GM12891 (cell line): Measurements from ENCODE around the gene LRRTM3. TPM values are rescaled to one million over a fixed set of nuclear protein-coding genes. Genes with fewer than 3 reads are reported as not detected.
A peak's percentile ranks its signal among the peaks of the same experiment; 100 is the strongest.

Source experiments
- DNase-seq: peaks from one replicate; pipeline ENCODE4 v3.0.0; 2011; ENCODE audit warnings: low spot score; ENCODE audit not compliant: insufficient read length
- FAIRE-seq: peaks from 2 replicates; lab custom pipeline; 2011; peaks lifted over from hg19 to GRCh38; lab: Jason Lieb, UNC
- PAX5 ChIP-seq: IDR thresholded peaks from 2 replicates; pipeline ENCODE4 v1.6.1; 2011; ENCODE audit warnings: low read length, moderate library complexity, mild to moderate bottlenecking; ENCODE audit not compliant: insufficient read depth, severe bottlenecking
- POLR2A ChIP-seq: IDR thresholded peaks from 2 replicates; pipeline ENCODE4 v1.6.1; 2011; ENCODE audit warnings: low read depth, low read length, control low read depth
- POLR2AphosphoS5 ChIP-seq: IDR thresholded peaks from 2 replicates; pipeline ENCODE4 v1.6.1; 2011; ENCODE audit warnings: low read depth, low read length, control low read depth
- POU2F2 ChIP-seq: IDR thresholded peaks from 2 replicates; pipeline ENCODE4 v1.6.1; 2011; ENCODE audit warnings: low read depth, mild to moderate bottlenecking, control low read depth, low read length, moderate library complexity
- SPI1 ChIP-seq: IDR thresholded peaks from 2 replicates; pipeline ENCODE4 v1.6.1; 2011; ENCODE audit warnings: low read depth, low read length, control low read depth
- TAF1 ChIP-seq: IDR thresholded peaks from 2 replicates; pipeline ENCODE4 v1.6.1; 2011; ENCODE audit warnings: low read depth, low read length, control low read depth
- polyA plus RNA-seq: library from polyadenylated mRNA; unstranded; fragments of >200 nt; gene quantifications from one replicate; pipeline ENCODE4 v1.2.1, GENCODE V29; 2012; ENCODE audit warnings: low read depth, missing spikeins, inconsistent platforms; ENCODE audit not compliant: missing spikeins

Gene LRRTM3
- not detected for polyA plus RNA-seq

GRCh38 chr10:66925896-66926715 is at the start of gene LRRTM3:
TSS of gene LRRTM3 (plus strand) at chr10:66926036.
- TF ChIP-seq PAX5 (no peak), SPI1 (peak; percentile 57)
- FAIRE-seq (peak; percentile 78), DNase-seq (peak; percentile 28)

- TF ChIP-seq SPI1 (no peak), POLR2AphosphoS5 (no peak), POLR2A (no peak), PAX5 (no peak), TAF1 (no peak), POU2F2 (no peak)
- DNase-seq: no peak
- no peak for FAIRE-seq
Observed at GRCh38 chr10:66877361-66877760, 48.5 kb upstream of the LRRTM3 start.

- TF ChIP-seq POU2F2 (no peak), POLR2A (no peak), SPI1 (no peak), POLR2AphosphoS5 (no peak), PAX5 (no peak), TAF1 (no peak)
- no peak for DNase-seq
- FAIRE-seq: no peak
Observed at GRCh38 chr10:66880292-66880691, 45.5 kb upstream of the LRRTM3 start.

DNA sequence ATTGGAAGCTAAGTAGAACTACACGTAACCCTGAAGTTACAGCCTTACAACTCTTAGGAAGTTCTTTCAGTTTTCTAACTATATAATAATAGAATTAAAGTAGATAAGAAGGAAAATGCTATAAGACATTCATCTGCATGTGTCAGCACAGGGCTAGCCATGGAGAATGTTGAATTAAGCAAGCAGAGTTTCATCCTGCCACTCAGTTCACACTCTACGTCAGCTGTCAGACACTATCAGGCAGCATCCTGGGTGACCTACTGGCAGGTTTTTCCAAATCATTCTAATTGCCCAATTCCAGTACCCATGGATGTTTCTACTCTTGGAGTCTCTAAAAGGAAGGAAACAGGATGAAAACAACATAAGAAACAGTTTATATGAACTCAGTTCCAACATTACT is 45.0 kb upstream of the LRRTM3 start:
- TF ChIP-seq TAF1 (no peak), SPI1 (no peak), POLR2A (no peak), POLR2AphosphoS5 (no peak), POU2F2 (no peak), PAX5 (no peak)
- no peak for FAIRE-seq
- no peak for DNase-seq

GRCh38 chr10:66881814-66882213 is 44.0 kb upstream of the LRRTM3 start:
- TF ChIP-seq POLR2AphosphoS5: no peak
- TF ChIP-seq POLR2A: no peak
- no peak for TF ChIP-seq PAX5
- DNase-seq (no peak), FAIRE-seq (no peak)

GRCh38 chr10:66882271-66882670 is 43.6 kb upstream of the LRRTM3 start:
- FAIRE-seq (no peak), DNase-seq (no peak)
- TF ChIP-seq POU2F2 (no peak), SPI1 (no peak), TAF1 (no peak), POLR2AphosphoS5 (no peak)

- DNase-seq: no peak
- FAIRE-seq: no peak
- TF ChIP-seq POU2F2: no peak
- no peak for TF ChIP-seq TAF1
- TF ChIP-seq SPI1: no peak
- no peak for TF ChIP-seq POLR2AphosphoS5
- no peak for TF ChIP-seq POLR2A
- no peak for TF ChIP-seq PAX5
Observed at GRCh38 chr10:66886848-66887247, 39.0 kb upstream of the LRRTM3 start.

GRCh38 chr10:66888237-66888636 is 37.6 kb upstream of the LRRTM3 start:
- TF ChIP-seq PAX5 (no peak), POLR2A (no peak), POLR2AphosphoS5 (no peak)
- DNase-seq: no peak
- FAIRE-seq: no peak

DNA sequence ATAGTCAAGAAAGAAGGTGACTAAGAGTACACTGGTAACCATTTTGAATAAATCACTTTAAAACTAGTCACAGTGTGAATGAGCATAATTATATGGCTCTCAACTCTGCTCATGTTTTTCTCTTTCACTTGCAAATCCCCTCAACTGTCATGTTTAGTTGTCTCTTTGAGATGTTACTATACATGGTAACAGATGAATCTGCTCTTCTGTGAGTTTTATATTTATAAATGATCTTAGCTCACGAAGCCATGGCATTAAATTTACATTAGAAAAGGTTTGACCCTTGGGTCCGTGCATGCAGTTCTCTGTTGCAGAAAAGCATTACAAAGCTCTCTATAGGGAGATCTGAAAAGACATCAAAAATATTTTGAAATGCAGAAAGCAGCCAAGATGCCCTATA is 33.0 kb upstream of the LRRTM3 start:
- FAIRE-seq: no peak
- TF ChIP-seq SPI1 (no peak), PAX5 (no peak), POLR2AphosphoS5 (no peak), POU2F2 (no peak), POLR2A (no peak), TAF1 (no peak)
- no peak for DNase-seq

GRCh38 chr10:66910671-66911070 is 15.2 kb upstream of the LRRTM3 start:
- TF ChIP-seq POLR2A (no peak), POLR2AphosphoS5 (no peak), POU2F2 (no peak), PAX5 (no peak), TAF1 (no peak), SPI1 (no peak)
- DNase-seq (no peak), FAIRE-seq (no peak)
